ENCODE results near the gene TMEM143.
"Not testable (repeated sequence)": the region's sequence is repeated elsewhere in the genome, so short reads cannot be mapped to it uniquely, and the experiment has no call there.

TMEM143 gene

GRCh38 chr19:48318286-48318987, 45.3 kb downstream of the TMEM143 start:
- DNase-seq: no peak
- H3K36me3 ChIP-seq: no peaks in the 10 kb centered on the region
- no peak overlapping the region for H3K27ac ChIP-seq
- H3K27me3 ChIP-seq (ENCODE audit: insufficient read depth, low read depth, severe bottlenecking): no peaks in the 10 kb centered on the region
- H3K4me3 ChIP-seq (ENCODE audit: low read depth, low read length): no peak overlapping the region
- TF ChIP-seq CTCF (IDR thresholded peaks at IDR 0.05; ENCODE audit: low read depth, low read length): no peak
- H3K9me3 ChIP-seq (ENCODE audit: severe bottlenecking): no peaks in the 10 kb centered on the region

GRCh38 chr19:48317708-48317960, 46.1 kb downstream of the TMEM143 start:
- DNase-seq; H3K27me3 ChIP-seq (ENCODE audit: insufficient read depth, low read depth, severe bottlenecking); H3K9me3 ChIP-seq (ENCODE audit: severe bottlenecking); H3K4me3 ChIP-seq (ENCODE audit: low read depth, low read length); H3K27ac ChIP-seq; H3K36me3 ChIP-seq: not testable (repeated sequence)

DNA sequence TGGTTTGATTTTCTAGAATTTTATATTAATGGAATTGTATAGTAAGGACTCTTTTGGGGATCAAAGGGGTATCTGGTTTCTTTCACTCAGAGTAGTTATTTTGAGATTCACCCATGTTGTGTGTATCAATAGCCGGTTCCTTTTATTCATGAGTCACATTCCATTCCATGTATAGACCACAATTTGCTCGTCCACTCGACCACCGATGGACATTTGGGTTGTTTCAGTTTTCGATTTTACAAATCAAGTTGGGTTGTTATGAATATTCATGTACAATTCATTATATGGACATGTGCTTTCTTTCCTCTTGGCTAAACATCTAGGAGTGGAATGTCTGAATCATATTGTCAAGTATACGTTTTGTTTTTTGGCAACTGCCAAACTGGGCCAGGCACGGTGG, 48.0 kb downstream of the TMEM143 start:
- no peak for TF ChIP-seq CTCF (IDR thresholded peaks at IDR 0.05; ENCODE audit: low read depth, low read length)
- H3K27me3 ChIP-seq (ENCODE audit: insufficient read depth, low read depth, severe bottlenecking): no peaks in the 10 kb centered on the region
- H3K27ac ChIP-seq: no peak overlapping the region
- no peak for DNase-seq
- no peak overlapping the region for H3K4me3 ChIP-seq (ENCODE audit: low read depth, low read length)
- no peaks in the 10 kb centered on the region for H3K9me3 ChIP-seq (ENCODE audit: severe bottlenecking)
- H3K36me3 ChIP-seq: no peaks in the 10 kb centered on the region

DNA sequence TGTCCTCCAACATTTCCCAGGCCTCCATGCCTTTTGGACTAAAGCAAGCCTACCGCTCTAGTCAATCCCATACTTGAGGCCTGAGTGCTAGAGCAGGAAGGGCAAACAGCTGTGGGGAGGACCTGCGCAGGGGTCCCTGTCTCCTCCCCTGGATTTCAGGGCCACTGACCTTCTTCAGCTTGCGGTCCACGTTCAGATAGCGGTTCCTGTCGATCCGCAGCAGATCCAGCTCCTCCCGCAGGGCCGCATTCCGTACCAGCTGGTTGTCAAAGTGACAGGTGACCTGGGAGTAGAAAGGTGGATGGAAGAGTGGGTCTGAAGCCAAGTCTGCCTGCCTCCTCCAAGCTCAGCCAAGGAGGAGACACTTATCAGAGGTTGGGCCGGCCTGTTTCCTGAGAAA, 52.4 kb downstream of the TMEM143 start:
- H3K27me3 ChIP-seq (ENCODE audit: insufficient read depth, low read depth, severe bottlenecking): no peaks in the 10 kb centered on the region
- no peaks in the 10 kb centered on the region for H3K36me3 ChIP-seq
- no peak for DNase-seq
- H3K4me3 ChIP-seq (ENCODE audit: low read depth, low read length): no peak overlapping the region
- no peak overlapping the region for H3K27ac ChIP-seq
- TF ChIP-seq CTCF (IDR thresholded peaks at IDR 0.05; ENCODE audit: low read depth, low read length): no peak
- no peaks in the 10 kb centered on the region for H3K9me3 ChIP-seq (ENCODE audit: severe bottlenecking)

GRCh38 chr19:48310227-48310626, 53.5 kb downstream of the TMEM143 start:
- no peak for TF ChIP-seq CTCF (IDR thresholded peaks at IDR 0.05; ENCODE audit: low read depth, low read length)
- Histone ChIP-seq H3K27ac (no peak overlapping the region), H3K36me3 (no peaks in the 10 kb centered on the region), H3K9me3 (ENCODE audit: severe bottlenecking) (no peaks in the 10 kb centered on the region), H3K4me3 (ENCODE audit: low read depth, low read length) (no peak overlapping the region), H3K27me3 (ENCODE audit: insufficient read depth, low read depth, severe bottlenecking) (no peaks in the 10 kb centered on the region)
- DNase-seq: no peak

GRCh38 chr19:48309731-48310130, 54.0 kb downstream of the TMEM143 start:
- H3K27me3 ChIP-seq (ENCODE audit: insufficient read depth, low read depth, severe bottlenecking); H3K4me3 ChIP-seq (ENCODE audit: low read depth, low read length); DNase-seq; H3K27ac ChIP-seq; H3K36me3 ChIP-seq; H3K9me3 ChIP-seq (ENCODE audit: severe bottlenecking): not testable (repeated sequence)

Data from WERI-Rb-1 (cell line).